ENCODE measurements around the gene CDT1. TPM values are rescaled to one million over a fixed set of nuclear protein-coding genes. Genes with fewer than 3 reads are reported as not detected.

The CDT1 gene
- total and polyA plus RNA-seq, 4 experiments from 2014 or later: 0.17 to 0.26 (median 0.18) TPM

- intact Hi-C loops (cut with micrococcal nuclease): no loop called here
- peak overlapping the region in 1 of 2 donors; percentile 24 for H3K4me3 ChIP-seq (ENCODE audit: low read length in 2 of 2)
- H3K36me3 Mint-ChIP-seq: peaks cover 0 to 11% of the 10 kb centered on the region in 2 donors
- H3K27ac Mint-ChIP-seq: peak overlapping the region in 2 of 7 donors; percentile 55 to 56
- peak in 1 of 5 donors; percentile 21 for DNase-seq
- H3K27me3 ChIP-seq (ENCODE audit: insufficient read depth, low read length): no peaks in the 10 kb centered on the region
- H3K36me3 ChIP-seq (ENCODE audit: insufficient read depth, low read length): peaks cover 8% of the 10 kb centered on the region
- no peaks in the 10 kb centered on the region for H3K9me3 ChIP-seq (ENCODE audit: control insufficient read depth in 1 of 2, low read length in 2 of 2)
- H3K9me3 Mint-ChIP-seq: no peaks in the 10 kb centered on the region
- H3K27me3 Mint-ChIP-seq: no peaks in the 10 kb centered on the region
- H3K4me1 ChIP-seq (ENCODE audit: insufficient read depth, low read length): peaks cover 30% of the 10 kb centered on the region
- no peak overlapping the region for H3K27ac ChIP-seq (ENCODE audit: low read depth, low read length)
- peak overlapping the region in 6 of 8 donors; percentile 20 to 66 (median 49) for H3K4me3 Mint-ChIP-seq
- ChIA-PET CTCF (ENCODE audit: partially characterized antibody) (no interaction called here), POLR2A (ENCODE audit: partially characterized antibody) (interaction anchor here (1.0 to 11.8 kb wide), 5 partner anchors 8 to 103 kb away, joined by 3 to 206 read pairs (median 9); partner anchors contain the start of genes APRT and PIEZO1)
- H3K4me1 Mint-ChIP-seq: peaks cover 6 to 32% (median 16%) of the 10 kb centered on the region in 4 donors
Measured at GRCh38 chr16:88804552-88805339, 1.2 kb downstream of the CDT1 start.

DNA sequence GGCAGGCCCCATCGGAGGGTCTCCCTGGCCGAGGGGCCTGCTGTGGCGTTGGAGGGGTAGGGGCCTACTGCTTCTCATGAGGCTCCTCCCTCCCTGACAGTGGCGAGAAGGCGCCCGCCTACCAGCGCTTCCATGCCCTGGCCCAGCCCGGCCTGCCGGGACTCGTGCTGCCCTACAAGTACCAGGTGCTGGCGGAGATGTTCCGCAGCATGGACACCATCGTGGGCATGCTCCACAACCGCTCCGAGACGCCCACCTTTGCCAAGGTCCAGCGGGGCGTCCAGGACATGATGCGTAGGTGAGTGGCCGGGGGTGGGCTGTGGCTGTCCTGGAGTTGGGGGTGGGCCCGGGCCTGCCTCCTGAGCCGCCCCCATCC lies 1.7 kb downstream of the CDT1 start:
- Mint-ChIP-seq H3K27me3 (no peaks in the 10 kb centered on the region), H3K9me3 (no peaks in the 10 kb centered on the region), H3K4me1 (peaks cover 7 to 34% (median 15%) of the 10 kb centered on the region in 4 donors), H3K4me3 (no peak overlapping the region), H3K36me3 (peaks cover 0 to 15% of the 10 kb centered on the region in 2 donors), H3K27ac (no peak overlapping the region)
- H3K27ac ChIP-seq (ENCODE audit: low read depth, low read length): no peak overlapping the region
- no peak overlapping the region for H3K4me3 ChIP-seq (ENCODE audit: low read length in 2 of 2)
- intact Hi-C loops (cut with micrococcal nuclease): no loop called here
- no peaks in the 10 kb centered on the region for H3K9me3 ChIP-seq (ENCODE audit: control insufficient read depth in 1 of 2, low read length in 2 of 2)
- ChIA-PET POLR2A (ENCODE audit: partially characterized antibody) (interaction anchor here (1.3 to 11.8 kb wide), 2 partner anchors 23 to 68 kb away, joined by 3 to 206 read pairs; partner anchors contain the start of gene PIEZO1), CTCF (ENCODE audit: partially characterized antibody) (no interaction called here)
- no peaks in the 10 kb centered on the region for H3K27me3 ChIP-seq (ENCODE audit: insufficient read depth, low read length)
- H3K4me1 ChIP-seq (ENCODE audit: insufficient read depth, low read length): peaks cover 32% of the 10 kb centered on the region
- no peak for DNase-seq
- H3K36me3 ChIP-seq (ENCODE audit: insufficient read depth, low read length): peaks cover 13% of the 10 kb centered on the region

DNA sequence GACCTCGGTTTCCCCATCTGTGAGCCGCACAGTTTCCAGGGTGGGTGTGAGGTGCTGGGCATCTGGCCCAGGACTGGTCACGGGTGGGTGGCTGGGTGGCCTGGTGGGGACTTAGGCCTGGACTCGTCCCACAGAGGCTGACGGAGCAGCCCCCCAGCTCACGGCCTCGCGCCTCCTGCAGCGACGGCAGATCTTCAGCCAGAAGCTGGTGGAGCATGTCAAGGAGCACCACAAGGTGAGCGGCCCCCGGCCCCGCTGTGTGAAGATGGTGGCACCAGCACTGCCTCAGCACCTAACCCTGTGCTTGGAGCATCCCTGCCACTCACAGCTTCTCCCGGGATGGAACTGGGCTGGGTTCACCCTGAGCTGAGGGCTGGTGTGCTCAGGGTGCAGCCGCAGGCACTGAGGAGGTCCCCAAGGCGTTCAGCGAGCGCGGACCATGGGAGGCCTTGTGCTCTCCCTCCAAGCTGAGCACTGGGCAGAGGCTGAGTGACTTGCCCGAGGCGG lies 2.4 kb downstream of the CDT1 start:
- POLR2A ChIA-PET (ENCODE audit: partially characterized antibody): interaction anchor here (1.3 to 11.8 kb wide), 2 partner anchors 24 to 69 kb away, joined by 3 to 206 read pairs; partner anchors contain the start of gene PIEZO1

DNA sequence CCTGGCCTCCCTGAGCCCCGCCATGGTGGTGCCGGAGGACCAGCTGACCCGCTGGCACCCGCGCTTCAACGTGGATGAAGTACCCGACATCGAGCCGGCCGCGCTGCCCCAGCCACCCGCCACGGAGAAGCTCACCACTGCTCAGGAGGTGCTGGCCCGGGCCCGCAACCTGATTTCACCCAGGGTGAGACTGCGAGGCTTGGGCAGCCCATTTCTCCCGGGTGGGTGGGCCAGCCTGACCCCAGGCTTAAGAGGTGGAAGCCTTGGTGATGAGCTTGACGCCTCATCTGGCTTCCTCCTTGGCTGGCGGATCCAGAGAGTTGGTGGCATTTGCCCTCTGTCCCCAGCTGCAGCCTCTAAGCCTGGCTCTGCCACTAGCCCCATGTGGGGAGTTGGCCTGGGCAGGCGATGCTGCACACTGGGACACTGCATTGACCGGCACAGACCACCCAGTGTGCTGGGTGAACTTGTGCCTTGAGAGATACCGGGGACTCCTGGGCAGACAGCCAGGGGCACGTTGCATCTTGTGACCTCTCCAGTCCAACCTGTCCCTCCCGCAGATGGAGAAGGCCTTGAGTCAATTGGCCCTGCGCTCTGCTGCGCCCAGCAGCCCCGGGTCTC lies 3.0 kb downstream of the CDT1 start:
- Mint-ChIP-seq H3K36me3 (peaks cover 0 to 15% of the 10 kb centered on the region in 2 donors), H3K27me3 (no peaks in the 10 kb centered on the region), H3K27ac (no peak overlapping the region), H3K4me1 (peaks cover 3 to 29% (median 14%) of the 10 kb centered on the region in 4 donors), H3K4me3 (no peak overlapping the region), H3K9me3 (no peaks in the 10 kb centered on the region)
- CTCF ChIA-PET (ENCODE audit: partially characterized antibody): interaction anchor here (1.2 to 1.3 kb wide), 2 partner anchors 25 to 69 kb away, joined by 3 to 4 read pairs; no protein-coding TSS in a partner anchor
- Histone ChIP-seq H3K27me3 (ENCODE audit: insufficient read depth, low read length) (no peaks in the 10 kb centered on the region), H3K36me3 (ENCODE audit: insufficient read depth, low read length) (peaks cover 13% of the 10 kb centered on the region), H3K27ac (ENCODE audit: low read depth, low read length) (no peak overlapping the region), H3K9me3 (ENCODE audit: control insufficient read depth in 1 of 2, low read length in 2 of 2) (no peaks in the 10 kb centered on the region), H3K4me1 (ENCODE audit: insufficient read depth, low read length) (peaks cover 37% of the 10 kb centered on the region), H3K4me3 (ENCODE audit: low read length in 2 of 2) (no peak overlapping the region)
- DNase-seq: no peak
- intact Hi-C loops (cut with micrococcal nuclease): no loop called here
- POLR2A ChIA-PET (ENCODE audit: partially characterized antibody): interaction anchor here (11.8 kb wide), 1 partner anchor 24 kb away, joined by 206 read pairs; the partner anchor contains the start of gene PIEZO1

More for the DNA sequence above, 2.4 kb downstream of the CDT1 start:
- Mint-ChIP-seq H3K27me3 (no peaks in the 10 kb centered on the region), H3K4me1 (peaks cover 5 to 34% (median 14%) of the 10 kb centered on the region in 4 donors), H3K36me3 (peaks cover 0 to 15% of the 10 kb centered on the region in 2 donors), H3K27ac (no peak overlapping the region), H3K9me3 (no peaks in the 10 kb centered on the region), H3K4me3 (no peak overlapping the region)
- CTCF ChIA-PET (ENCODE audit: partially characterized antibody): interaction anchor here (1.2 to 1.3 kb wide), 2 partner anchors 24 to 68 kb away, joined by 3 to 4 read pairs; no protein-coding TSS in a partner anchor
- H3K9me3 ChIP-seq (ENCODE audit: control insufficient read depth in 1 of 2, low read length in 2 of 2): no peaks in the 10 kb centered on the region
- H3K4me1 ChIP-seq (ENCODE audit: insufficient read depth, low read length): peaks cover 35% of the 10 kb centered on the region
- no peaks in the 10 kb centered on the region for H3K27me3 ChIP-seq (ENCODE audit: insufficient read depth, low read length)
- no peak overlapping the region for H3K4me3 ChIP-seq (ENCODE audit: low read length in 2 of 2)
- H3K36me3 ChIP-seq (ENCODE audit: insufficient read depth, low read length): peaks cover 13% of the 10 kb centered on the region
- no peak overlapping the region for H3K27ac ChIP-seq (ENCODE audit: low read depth, low read length)
- no peak for DNase-seq
- intact Hi-C loops (cut with micrococcal nuclease): no loop called here

GRCh38 chr16:88807142-88807625 lies 3.6 kb downstream of the CDT1 start:
- Histone ChIP-seq H3K4me3 (ENCODE audit: low read length in 2 of 2) (no peak overlapping the region), H3K36me3 (ENCODE audit: insufficient read depth, low read length) (peaks cover 13% of the 10 kb centered on the region), H3K4me1 (ENCODE audit: insufficient read depth, low read length) (peaks cover 34% of the 10 kb centered on the region), H3K27ac (ENCODE audit: low read depth, low read length) (no peak overlapping the region), H3K27me3 (ENCODE audit: insufficient read depth, low read length) (no peaks in the 10 kb centered on the region), H3K9me3 (ENCODE audit: control insufficient read depth in 1 of 2, low read length in 2 of 2) (no peaks in the 10 kb centered on the region)
- Mint-ChIP-seq H3K27me3 (no peaks in the 10 kb centered on the region), H3K36me3 (peaks cover 0 to 17% of the 10 kb centered on the region in 2 donors), H3K4me1 (peaks cover 2 to 27% (median 15%) of the 10 kb centered on the region in 4 donors), H3K9me3 (no peaks in the 10 kb centered on the region), H3K27ac (no peak overlapping the region), H3K4me3 (no peak overlapping the region)
- ChIA-PET POLR2A (ENCODE audit: partially characterized antibody) (interaction anchor here (11.8 kb wide), 1 partner anchor 25 kb away, joined by 206 read pairs; the partner anchor contains the start of gene PIEZO1), CTCF (ENCODE audit: partially characterized antibody) (interaction anchor here (1.2 to 1.3 kb wide), 2 partner anchors 25 to 70 kb away, joined by 3 to 4 read pairs; no protein-coding TSS in a partner anchor)
- intact Hi-C loops (cut with micrococcal nuclease): no loop called here
- DNase-seq: no peak

- Histone ChIP-seq H3K36me3 (ENCODE audit: insufficient read depth, low read length) (peaks cover 13% of the 10 kb centered on the region), H3K4me3 (ENCODE audit: low read length in 2 of 2) (no peak overlapping the region), H3K27me3 (ENCODE audit: insufficient read depth, low read length) (no peaks in the 10 kb centered on the region), H3K9me3 (ENCODE audit: control insufficient read depth in 1 of 2, low read length in 2 of 2) (no peaks in the 10 kb centered on the region), H3K4me1 (ENCODE audit: insufficient read depth, low read length) (peaks cover 33% of the 10 kb centered on the region), H3K27ac (ENCODE audit: low read depth, low read length) (no peak overlapping the region)
- DNase-seq: no peak
- POLR2A ChIA-PET (ENCODE audit: partially characterized antibody): interaction anchor here (1.2 to 11.8 kb wide), 4 partner anchors 8 to 104 kb away, joined by 3 to 206 read pairs (median 42); partner anchors contain the start of genes CTU2, PIEZO1 and RNF166
- Mint-ChIP-seq H3K9me3 (no peaks in the 10 kb centered on the region), H3K36me3 (peaks cover 0 to 15% of the 10 kb centered on the region in 2 donors), H3K4me3 (peak overlapping the region in 1 of 8 donors; percentile 17), H3K4me1 (peaks cover 2 to 25% (median 14%) of the 10 kb centered on the region in 4 donors), H3K27me3 (no peaks in the 10 kb centered on the region), H3K27ac (peak overlapping the region in 2 of 7 donors; percentile 17 to 54)
- intact Hi-C loops (cut with micrococcal nuclease): no loop called here
- CTCF ChIA-PET (ENCODE audit: partially characterized antibody): interaction anchor here (2.5 kb wide), 1 partner anchor 65 kb away, joined by 6 read pairs; no protein-coding TSS in a partner anchor
Measured at GRCh38 chr16:88807626-88808453, 4.3 kb downstream of the CDT1 start.

All from CD4-positive, alpha-beta memory T cell (primary cell).